Fibroblast of skin of left biceps (primary cell): ENCODE measurements around the gene NLRP6.
"Not testable (repeated sequence)": the region's sequence is repeated elsewhere in the genome, so short reads cannot be mapped to it uniquely, and the experiment has no call there.

Source experiments
- DNase-seq, 2 experiments: peaks; one replicate each; pipeline ENCODE4 v3.0.0-alpha.2; 2013; ENCODE audit warnings: low read depth in 2 of 2

NLRP6 gene

GRCh38 chr11:324593-325517 lies 46.6 kb downstream of the NLRP6 start:
- not testable (repeated sequence) for DNase-seq

DNA sequence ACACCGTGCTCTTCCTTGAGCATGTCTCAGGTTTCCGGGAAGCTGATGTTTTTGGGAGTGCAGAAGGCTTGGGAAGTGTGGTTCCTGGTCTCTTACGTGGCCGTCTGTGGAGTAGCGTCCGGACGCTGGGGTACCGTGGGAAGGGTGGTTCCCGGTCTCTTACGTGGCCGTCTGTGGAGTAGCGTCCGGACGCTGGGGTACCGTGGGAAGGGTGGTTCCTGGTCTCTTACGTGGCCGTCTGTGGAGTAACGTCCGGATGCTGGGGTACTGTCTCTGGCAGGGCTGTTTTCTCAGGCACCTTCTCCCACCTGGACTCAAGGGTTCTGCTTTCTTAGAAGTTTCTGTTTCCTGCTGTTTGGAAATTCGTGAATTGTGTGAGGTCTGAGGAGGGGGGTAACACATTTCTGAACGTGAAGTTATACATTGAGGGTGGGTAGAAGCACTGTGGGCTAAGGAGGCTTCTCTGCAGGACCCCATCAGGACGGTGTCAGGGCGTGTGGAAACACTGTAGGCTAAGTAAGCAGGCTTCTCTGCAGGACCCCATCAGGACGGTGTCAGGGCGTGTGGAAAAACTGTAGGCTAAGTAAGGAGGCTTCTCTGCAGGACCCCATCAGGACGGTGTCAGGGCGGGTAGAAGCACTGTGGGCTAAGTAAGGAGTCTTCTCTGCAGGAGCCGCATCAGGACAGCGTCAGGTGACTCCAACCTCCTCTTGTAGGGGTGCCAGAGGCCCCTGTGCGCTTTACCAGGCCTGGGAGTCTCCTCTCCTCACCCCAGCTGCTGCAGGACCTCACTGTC lies 47.8 kb downstream of the NLRP6 start:
- DNase-seq, result no peak

GRCh38 chr11:326592-326841 lies 48.3 kb downstream of the NLRP6 start:
- DNase-seq, result no peak

- DNase-seq, result no peak
Measured at GRCh38 chr11:326842-327580, 48.8 kb downstream of the NLRP6 start.

- DNase-seq, result no peak
Measured at GRCh38 chr11:327581-327923, 49.3 kb downstream of the NLRP6 start.

DNA sequence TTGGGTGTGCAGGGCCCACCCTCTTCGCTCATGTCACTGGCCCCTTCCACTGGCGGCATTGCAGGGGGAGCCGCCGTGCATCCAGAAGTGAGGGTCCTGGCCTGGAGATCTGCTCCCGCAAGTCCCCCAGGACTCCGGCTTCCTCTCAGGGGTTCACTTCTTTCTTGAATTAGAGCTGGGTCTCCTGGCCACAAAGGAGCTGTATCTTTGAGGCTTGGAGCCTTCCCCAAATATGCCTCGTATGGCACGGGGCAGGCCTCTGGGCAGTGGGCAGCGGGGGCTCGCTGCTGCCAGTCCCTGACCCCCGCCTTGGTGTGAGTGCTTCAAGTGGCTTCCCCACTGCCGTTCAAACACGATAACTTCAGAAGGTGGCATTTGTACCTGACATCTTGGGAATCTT lies 49.8 kb downstream of the NLRP6 start:
- no peak for DNase-seq

DNA sequence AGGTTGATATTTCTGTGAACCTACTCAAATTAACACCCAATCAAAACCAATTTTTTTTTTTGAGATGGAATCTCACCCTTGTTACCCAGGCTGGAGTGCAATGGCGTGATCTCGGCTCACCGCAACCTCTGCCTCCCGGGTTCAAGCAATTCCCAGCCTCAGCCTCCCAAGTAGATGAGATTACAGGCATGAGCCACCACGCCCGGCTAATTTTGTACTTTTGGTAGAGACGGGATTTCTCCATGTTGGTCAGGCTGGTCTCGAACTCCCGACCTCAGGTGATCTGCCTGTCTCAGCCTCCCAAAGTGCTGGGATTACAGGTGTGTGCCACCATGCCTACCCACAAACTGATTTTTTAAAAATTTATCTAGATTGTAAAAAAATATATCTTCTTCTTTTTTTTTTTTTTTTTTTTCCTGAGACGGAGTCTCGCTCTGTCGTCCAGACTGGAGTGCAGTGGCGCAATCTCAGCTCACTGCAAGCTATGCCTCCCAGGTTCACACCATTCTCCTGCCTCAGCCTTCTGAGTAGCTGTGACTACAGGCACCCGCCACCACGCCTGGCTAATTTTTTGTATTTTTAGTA lies 50.4 kb downstream of the NLRP6 start:
- DNase-seq, result not testable (repeated sequence)

- no peak for DNase-seq
Measured at GRCh38 chr11:329886-330253, 51.7 kb downstream of the NLRP6 start.

GRCh38 chr11:330307-330693 lies 52.1 kb downstream of the NLRP6 start:
- DNase-seq, result no peak

DNA sequence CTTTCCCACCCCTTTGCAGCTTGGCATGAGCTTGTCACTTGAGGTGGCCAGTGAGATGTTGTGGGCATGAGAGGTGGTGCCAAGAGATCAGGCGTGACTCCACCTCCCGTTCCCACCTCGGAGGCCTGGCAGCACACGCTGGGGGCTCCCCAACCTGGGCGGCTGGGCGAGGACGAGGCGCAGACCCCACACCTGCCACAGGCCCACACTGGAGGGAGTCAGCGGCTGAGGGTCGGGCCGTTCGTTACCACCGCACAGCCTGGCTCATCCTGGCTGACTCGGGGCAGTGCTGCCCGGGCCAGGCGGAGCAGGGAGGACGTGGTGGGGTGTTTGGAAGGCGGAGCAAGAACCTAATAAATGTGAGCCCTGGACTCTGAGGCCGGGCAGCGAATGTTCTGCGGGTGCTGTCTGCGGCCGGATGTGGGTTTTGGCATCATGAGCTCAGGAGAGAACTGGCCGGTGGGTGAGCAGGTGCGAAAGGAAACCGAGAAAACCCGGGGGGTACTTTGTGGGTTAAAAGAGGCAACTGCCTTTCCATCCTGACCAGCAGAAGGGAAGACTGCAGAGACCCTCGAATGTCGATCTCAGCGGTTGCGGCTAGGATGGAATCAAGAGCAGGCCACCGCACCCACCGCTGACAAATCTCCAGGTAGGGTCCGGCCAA lies 52.6 kb downstream of the NLRP6 start:
- DNase-seq, result no peak

DNA sequence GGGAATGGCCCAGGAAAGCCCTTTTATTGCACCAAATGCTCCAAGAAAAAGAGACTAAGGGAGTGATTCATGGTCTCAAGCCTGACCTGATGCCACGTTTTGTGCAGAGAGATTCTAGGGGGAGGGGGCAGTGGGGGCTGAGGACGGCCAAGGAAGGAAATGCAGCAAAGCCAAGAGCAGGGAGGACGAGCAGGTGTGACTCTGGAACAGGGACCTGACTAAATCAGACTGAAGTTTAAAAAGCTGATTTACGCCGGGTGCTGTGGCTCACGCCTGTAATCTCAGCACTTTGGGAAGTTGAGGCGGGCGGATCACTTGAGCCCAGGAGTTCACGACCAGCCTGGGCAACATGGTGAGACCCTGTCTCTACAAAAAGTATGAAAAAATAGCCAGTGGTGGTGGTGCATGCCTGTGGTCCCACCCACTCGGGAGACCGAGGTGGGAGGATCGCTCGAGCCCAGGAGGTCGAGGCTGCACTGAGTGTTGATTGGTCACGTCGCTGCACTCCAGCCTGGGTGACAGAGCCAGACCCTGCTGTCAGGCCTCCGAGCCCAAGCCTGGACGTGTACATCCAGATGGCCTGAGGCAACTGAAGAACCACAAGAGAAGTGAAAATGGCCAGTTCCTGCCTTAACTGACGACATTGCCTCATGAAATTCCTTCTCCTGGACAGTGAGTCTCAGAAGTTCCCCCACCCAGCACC lies 53.3 kb downstream of the NLRP6 start:
- DNase-seq, result no peak

GRCh38 chr11:332651-333480 lies 54.7 kb downstream of the NLRP6 start:
- no peak for DNase-seq

- DNase-seq, result not testable (repeated sequence)
Measured at GRCh38 chr11:333616-334263, 55.5 kb downstream of the NLRP6 start.

DNA sequence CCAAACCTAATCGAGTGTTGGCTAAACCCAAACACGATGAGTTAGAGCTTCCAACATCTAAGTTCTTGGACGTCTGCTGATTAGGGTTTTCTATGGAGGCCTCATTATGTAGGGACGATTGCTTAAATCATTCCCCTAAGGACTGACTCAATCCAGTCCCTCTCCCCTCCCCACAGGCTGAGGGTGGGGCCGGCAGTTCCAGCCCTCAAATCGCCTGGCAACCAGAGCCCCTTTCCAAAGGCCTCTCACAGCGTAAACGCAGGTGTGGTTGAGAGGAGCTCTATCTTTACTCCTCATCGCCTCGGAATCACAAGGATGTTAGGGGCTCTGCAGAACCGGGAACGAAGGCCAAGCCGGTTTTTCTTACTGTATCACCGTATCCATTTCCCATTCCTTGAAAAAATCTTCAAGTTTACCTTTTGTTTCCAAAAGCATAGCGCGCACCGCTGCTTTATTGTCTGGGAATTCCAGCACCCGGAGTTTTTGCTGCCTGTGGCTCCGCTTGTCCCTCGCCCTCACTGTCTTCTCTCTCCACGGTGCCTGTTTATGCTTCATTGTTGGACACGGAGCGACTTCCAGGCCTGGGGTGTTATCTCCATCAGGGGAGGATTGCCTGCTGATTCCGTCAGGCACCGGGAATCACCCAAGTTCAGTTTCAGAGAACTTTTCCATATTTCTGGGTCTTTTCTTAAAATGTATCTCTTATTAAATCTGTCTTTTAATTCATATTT lies 56.2 kb downstream of the NLRP6 start:
- DNase-seq, result no peak
